ENCODE measurements around the gene LONRF2.
A peak's percentile ranks its signal among the peaks of the same experiment; 100 is the strongest.
"Not testable (repeated sequence)": the region's sequence is repeated elsewhere in the genome, so short reads cannot be mapped to it uniquely, and the experiment has no call there.

Gene LONRF2

GRCh38 chr2:100344433-100344832, 22.1 kb upstream of the LONRF2 start:
- TF ChIP-seq CTCF (conservative IDR thresholded peaks at IDR 0.05), result no peak
- H3K27ac ChIP-seq, result no peak overlapping the region

GRCh38 chr2:100342466-100342865, 20.2 kb upstream of the LONRF2 start:
- H3K27ac ChIP-seq, result not testable (repeated sequence)

GRCh38 chr2:100339823-100340222, 17.5 kb upstream of the LONRF2 start:
- TF ChIP-seq CTCF (conservative IDR thresholded peaks at IDR 0.05), result no peak

GRCh38 chr2:100334929-100335328, 12.6 kb upstream of the LONRF2 start:
- H3K27ac ChIP-seq, result no peak overlapping the region
- no peak for TF ChIP-seq CTCF (conservative IDR thresholded peaks at IDR 0.05)

More at GRCh38 chr2:100339823-100340222, 17.5 kb upstream of the LONRF2 start:
- H3K27ac ChIP-seq, result no peak overlapping the region

GRCh38 chr2:100327742-100328141, 5.4 kb upstream of the LONRF2 start:
- H3K27ac ChIP-seq, result no peak overlapping the region
- TF ChIP-seq CTCF (conservative IDR thresholded peaks at IDR 0.05), result no peak

- TF ChIP-seq CTCF (conservative IDR thresholded peaks at IDR 0.05), result peak; percentile 56
- peak overlapping the region; percentile 97 for H3K27ac ChIP-seq
Observed at GRCh38 chr2:100321179-100321865, 979 bp downstream of the LONRF2 start.

GRCh38 chr2:100320547-100321178, 1.6 kb downstream of the LONRF2 start:
- peak overlapping the region; percentile 97 for H3K27ac ChIP-seq
- no peak for TF ChIP-seq CTCF (conservative IDR thresholded peaks at IDR 0.05)

GRCh38 chr2:100317634-100318033, 4.7 kb downstream of the LONRF2 start:
- H3K27ac ChIP-seq, result no peak overlapping the region
- no peak for TF ChIP-seq CTCF (conservative IDR thresholded peaks at IDR 0.05)
